Head of caudate nucleus (tissue), 42 donors: ENCODE data around the gene CRIP3.
"Not testable (repeated sequence)": the region's sequence is repeated elsewhere in the genome, so short reads cannot be mapped to it uniquely, and the experiment has no call there.

Source experiments
- DNase-seq, 42 donors: peaks; one replicate each; pipeline versions ENCODE4 v3.0.0 to v3.0.0-alpha.2; 2020 to 2021; ENCODE audit warnings: mixed read lengths in 7 of 42
- intact Hi-C: fragments of 100-400 bp; cut with DNase I; formaldehyde crosslinking; loops from one replicate; pipeline ENCODE4 v1.15.0; 2022

Gene CRIP3

GRCh38 chr6:43308101-43308989 lies at the start of gene CRIP3:
TSS of gene CRIP3 (minus strand) at chr6:43308826. CDS start at chr6:43308792, 34 bp downstream.
- no peak for DNase-seq
- intact Hi-C loops, result no loop called here

- intact Hi-C loops, result no loop called here
- DNase-seq, result peak in 4 of 42 donors; percentile 21 to 35 (median 22)
These were observed 47.4 kb upstream of the CRIP3 start for GRCh38 chr6:43355862-43356590.

DNA sequence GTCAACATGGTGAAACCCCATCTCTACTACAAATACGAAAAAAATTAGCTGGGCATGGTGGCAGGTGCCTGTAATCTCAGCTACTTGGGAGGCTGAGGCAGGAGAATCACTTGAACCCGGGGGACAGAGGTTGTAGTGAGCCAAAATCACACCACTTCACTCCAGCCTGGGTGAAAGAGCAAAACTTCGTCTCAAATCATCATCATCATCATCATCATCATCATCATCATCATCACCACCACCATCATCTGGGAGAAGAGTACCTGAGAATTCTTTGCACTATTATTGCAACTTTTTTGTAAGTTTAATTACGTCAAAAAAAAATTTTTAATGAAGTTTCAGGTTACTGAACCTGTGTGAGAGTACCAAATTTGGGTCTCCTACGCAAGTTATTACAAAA lies 43.3 kb upstream of the CRIP3 start:
- intact Hi-C loops, result not testable (repeated sequence)

DNA sequence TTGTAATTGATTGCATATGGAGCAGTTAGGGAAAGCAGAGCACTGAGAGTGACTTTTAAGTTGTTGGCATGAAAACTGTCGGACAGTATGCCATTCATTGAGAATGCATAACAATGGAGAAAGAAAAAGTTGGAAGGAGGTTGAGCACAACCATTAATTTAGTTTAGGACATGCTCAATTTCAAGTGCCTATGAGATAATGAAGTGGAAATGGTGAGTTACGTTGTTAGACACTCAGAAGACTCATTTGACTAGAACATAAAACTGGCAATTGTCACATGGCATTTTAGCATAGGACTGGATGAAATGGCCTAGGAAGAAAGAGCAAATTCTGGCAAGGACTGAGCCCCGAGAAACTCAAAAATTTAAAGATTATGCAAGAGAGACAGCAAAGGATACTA lies 38.8 kb upstream of the CRIP3 start:
- intact Hi-C loops, result no loop called here
- DNase-seq, result no peak

More for the DNA sequence above, 43.3 kb upstream of the CRIP3 start:
- not testable (repeated sequence) for DNase-seq

DNA sequence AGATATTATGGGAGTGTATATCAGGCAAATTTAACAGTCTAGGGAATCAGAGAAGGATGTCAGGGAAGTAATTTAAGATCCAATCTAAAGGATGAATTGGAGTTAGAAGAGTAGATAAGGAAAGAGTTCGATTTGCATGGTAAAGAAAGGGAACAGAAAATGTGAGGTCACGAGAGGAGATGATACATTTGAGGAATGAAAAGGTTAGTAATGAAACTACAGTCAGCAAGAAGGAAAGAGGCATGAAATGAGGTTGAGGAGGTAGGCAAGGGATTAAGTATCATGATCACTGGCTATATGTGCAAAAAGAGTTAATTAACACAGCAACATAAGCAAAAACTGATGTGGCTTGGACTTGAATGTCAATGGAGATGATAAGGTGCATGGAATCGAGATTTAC lies 38.4 kb upstream of the CRIP3 start:
- intact Hi-C loops, result no loop called here
- DNase-seq, result no peak

GRCh38 chr6:43346243-43346642 lies 37.6 kb upstream of the CRIP3 start:
- DNase-seq, intact Hi-C loops: not testable (repeated sequence)

GRCh38 chr6:43339168-43339567 lies 30.5 kb upstream of the CRIP3 start:
- intact Hi-C loops, result no loop called here
- DNase-seq, result no peak

DNA sequence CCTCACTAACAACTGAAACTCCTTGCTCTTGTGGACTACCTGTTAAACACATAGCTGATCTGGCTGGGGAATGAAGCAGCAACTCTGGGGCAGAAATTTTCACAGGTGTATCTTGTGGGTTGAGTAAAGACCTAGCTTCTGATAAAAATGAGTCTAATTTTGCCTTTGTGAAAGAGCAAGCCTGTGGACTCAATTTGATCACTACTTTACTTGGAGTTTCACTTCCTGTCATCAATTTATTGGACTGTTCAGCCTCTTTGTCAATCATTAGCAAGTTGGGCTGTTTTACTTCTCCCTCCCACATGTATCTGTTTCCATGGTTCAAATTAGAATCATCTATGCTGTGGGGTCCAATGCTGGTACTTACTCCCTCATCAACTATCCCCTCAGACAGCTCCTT lies 29.6 kb upstream of the CRIP3 start:
- intact Hi-C loops, result no loop called here
- DNase-seq, result no peak

DNA sequence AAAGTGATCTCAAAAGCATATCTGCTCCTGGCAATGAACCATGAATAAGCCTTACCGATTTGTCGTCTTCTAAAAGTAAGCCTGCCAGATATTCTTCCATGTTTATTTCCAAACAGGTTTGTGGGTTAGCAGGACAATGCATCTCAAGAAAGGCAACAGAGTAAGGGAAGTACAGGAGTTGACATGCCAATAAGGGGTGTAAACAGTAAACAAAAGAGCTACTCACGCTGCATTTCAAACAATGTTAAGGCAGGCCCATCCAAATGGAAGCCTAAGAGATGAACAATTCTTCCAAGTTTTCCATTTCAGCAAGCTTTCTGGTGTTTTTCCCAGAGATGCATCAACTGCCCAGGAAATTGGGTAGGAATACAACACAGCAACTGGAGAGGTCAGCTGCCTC lies 27.8 kb upstream of the CRIP3 start:
- intact Hi-C loops, result no loop called here
- DNase-seq, result peak in 3 of 42 donors; percentile 2 to 17 (median 16)

- no peak for DNase-seq
- intact Hi-C loops, result no loop called here
These were observed 26.8 kb upstream of the CRIP3 start for GRCh38 chr6:43335469-43335868.

DNA sequence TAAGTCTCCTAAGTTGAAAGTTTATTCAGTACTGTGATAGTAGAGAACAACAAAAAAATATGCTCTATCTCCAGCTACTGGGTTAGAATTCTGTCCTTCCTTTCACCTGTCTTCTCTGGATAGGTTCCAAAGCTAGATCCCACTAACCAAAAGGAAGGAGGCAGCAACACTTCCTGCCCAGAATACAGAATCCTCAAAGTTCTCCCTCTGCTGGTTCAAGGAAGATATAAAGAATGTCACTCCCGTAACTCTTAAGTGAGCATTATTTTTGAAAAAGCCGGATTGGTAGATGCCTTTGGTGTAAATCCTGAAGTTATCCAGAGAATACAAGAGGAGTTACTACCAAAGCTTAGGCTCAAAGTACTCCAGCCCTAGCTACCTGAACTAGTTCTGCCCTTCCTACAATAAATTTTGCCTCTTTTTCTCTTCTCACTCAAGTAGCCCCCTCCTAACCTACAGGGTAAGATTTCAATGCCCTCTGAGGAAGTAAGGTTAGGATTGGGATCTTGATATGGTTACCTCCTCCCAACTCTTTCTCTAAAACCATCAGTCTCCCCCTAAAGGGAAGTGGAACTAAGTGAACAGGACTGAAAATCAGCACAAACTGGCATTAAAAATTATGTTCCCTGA lies 26.0 kb upstream of the CRIP3 start:
- peak in 1 of 42 donors; percentile 12 for DNase-seq
- intact Hi-C loops, result no loop called here

- intact Hi-C loops, result no loop called here
- no peak for DNase-seq
These were observed 23.3 kb upstream of the CRIP3 start for GRCh38 chr6:43331891-43332290.

DNA sequence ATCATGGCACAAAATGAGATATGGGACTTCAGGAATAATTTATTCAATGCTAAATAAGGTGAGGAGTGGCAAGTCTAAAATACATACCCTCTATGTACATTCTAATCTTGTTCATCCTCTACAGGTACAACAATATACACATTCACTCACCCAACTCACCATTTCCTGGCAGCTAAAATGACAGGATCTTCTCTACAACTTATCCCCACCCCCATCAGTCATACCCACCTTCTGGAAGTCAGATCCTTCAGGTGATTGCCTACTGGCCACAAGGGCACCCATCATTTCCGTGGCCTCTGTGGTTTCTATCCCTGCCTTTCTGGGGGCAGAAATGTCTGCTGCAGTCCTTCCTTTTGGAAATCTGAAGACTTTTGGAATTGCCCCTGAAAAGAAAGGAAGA lies 22.8 kb upstream of the CRIP3 start:
- intact Hi-C loops, result no loop called here

GRCh38 chr6:43328528-43328927 lies 19.9 kb upstream of the CRIP3 start:
- DNase-seq, result no peak
- intact Hi-C loops, result no loop called here

More for the DNA sequence above, 22.8 kb upstream of the CRIP3 start:
- DNase-seq, result no peak

GRCh38 chr6:43325876-43326275 lies 17.2 kb upstream of the CRIP3 start:
- intact Hi-C loops, result no loop called here
- no peak for DNase-seq

DNA sequence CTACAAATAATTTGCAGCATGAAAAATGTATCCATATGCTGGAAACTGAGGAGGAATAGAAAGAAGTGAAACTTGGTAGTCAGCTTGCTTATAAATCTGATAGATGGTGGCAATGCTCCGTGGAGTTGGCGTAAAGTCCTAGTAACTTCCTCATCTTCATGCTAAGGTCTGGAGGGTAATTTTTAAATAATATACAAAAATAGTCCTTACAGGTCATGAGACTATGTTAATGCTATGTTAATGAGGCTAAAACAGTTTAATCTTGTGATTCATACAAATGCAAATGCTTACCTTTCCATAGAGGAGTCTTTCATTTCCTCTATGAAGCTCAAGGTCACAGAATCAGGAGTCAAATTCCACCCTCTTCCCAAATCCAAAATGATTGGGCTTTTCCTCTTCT lies 9.4 kb upstream of the CRIP3 start:
- intact Hi-C loops, result no loop called here
- DNase-seq, result no peak

- intact Hi-C loops, result no loop called here
- no peak for DNase-seq
These were observed 5.2 kb upstream of the CRIP3 start for GRCh38 chr6:43313813-43314212.

DNA sequence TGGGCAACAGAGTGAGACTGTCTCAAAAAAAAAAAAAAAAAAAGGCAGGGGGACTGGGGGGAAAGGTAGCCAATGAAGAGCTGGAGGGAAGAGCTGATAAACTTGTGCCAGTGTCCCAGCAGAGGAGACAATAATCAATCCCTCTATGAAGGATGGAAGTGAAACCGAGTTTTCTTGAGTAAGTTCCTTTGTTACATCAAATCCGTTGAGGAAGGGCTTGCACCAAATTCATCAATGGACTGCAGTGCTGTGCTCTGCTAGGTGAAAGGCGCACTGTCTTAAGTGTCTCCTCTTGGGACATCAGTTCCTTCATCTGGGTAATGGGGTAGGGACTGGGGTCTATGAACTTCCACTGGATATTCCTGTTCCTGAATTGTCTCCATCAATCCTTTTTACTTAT lies 3.0 kb upstream of the CRIP3 start:
- DNase-seq, result peak in 1 of 42 donors; percentile 34
- intact Hi-C loops, result no loop called here

DNA sequence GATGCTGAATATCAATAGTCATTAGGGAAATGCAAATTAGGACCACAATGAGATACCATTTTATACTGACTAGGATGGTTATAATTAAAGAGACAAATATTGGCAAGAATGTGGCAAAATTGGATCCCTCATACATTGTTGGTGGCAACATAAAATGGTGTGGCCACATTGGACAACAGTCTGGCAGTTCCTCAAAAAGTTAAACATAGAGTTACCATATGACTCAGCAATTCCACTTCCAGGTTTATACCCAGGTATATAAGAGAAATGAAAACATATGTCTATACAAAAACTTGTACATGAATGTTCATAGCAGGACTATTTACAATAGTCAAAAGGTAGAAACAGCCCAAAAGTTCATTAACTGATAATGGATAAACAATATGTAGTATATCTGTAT lies 2.0 kb upstream of the CRIP3 start:
- DNase-seq, result no peak
- intact Hi-C loops, result no loop called here

DNA sequence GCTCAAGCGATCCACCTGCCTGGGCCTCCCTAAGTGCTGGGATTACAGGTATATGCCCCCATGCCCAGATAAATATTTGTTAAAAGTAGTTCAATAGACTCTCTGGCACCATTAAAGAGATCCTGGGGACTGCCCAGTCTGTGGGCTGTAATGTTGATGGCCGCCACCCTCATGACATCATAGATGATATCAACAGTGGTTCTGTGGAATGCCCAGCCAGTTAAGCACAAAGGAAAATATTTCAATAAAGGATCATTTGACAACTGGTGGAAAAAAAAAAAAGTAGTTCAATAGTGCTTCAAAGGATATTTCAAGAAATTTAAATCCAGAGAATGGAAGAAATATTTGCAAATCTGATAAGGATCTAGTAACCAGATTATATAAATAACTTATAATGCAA lies 1.5 kb upstream of the CRIP3 start:
- intact Hi-C loops, result no loop called here
- no peak for DNase-seq
